ENCODE results near the gene USP22.

- TF ChIP-seq CTCF (IDR thresholded peaks at IDR 0.05; ENCODE audit: extremely low read depth in 1 of 2, insufficient read depth in 1 of 2, low read depth in 1 of 2, low read length in 2 of 2) (no peak), JUN (IDR thresholded peaks at IDR 0.05; ENCODE audit: borderline replicate concordance, insufficient read depth, insufficient read length, low read depth) (no peak)
These were observed 3.4 kb upstream of the USP22 start for GRCh38 chr17:21046216-21046615.
